Measurements from ENCODE around the gene IQGAP1.

DNA sequence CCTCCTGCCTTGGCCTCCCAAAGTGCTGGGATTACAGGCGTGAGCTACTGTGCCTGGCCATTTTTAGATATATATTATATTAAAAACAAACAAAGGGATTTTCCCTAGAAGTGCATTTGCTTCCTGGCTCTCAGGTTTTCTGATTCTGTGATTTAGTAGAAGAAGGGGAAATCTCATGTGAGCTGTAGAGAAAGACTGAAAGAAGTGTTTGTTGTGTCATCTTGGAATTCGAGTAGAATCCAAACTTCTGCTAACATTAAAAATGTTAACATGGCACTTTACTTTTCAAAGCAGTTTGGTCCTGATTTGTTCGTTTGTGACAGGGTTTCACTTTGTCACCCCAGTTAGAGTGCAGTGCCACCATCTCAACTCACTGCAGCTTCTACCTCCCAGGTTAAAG is 34.9 kb downstream of the IQGAP1 start:
- TF ChIP-seq, protein P1, sequence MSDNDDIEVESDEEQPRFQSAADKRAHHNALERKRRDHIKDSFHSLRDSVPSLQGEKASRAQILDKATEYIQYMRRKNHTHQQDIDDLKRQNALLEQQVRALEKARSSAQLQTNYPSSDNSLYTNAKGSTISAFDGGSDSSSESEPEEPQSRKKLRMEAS (CRISPR knock-in tag; IDR thresholded peaks at IDR 0.05), result no peak
- TF ChIP-seq ZBTB21 (CRISPR knock-in tag; IDR thresholded peaks at IDR 0.05; ENCODE audit: borderline replicate concordance), result no peak
- TF ChIP-seq, protein P2, sequence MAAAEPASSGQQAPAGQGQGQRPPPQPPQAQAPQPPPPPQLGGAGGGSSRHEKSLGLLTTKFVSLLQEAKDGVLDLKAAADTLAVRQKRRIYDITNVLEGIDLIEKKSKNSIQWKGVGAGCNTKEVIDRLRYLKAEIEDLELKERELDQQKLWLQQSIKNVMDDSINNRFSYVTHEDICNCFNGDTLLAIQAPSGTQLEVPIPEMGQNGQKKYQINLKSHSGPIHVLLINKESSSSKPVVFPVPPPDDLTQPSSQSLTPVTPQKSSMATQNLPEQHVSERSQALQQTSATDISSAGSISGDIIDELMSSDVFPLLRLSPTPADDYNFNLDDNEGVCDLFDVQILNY (CRISPR knock-in tag; IDR thresholded peaks at IDR 0.05), result no peak
- TF ChIP-seq, protein P3, sequence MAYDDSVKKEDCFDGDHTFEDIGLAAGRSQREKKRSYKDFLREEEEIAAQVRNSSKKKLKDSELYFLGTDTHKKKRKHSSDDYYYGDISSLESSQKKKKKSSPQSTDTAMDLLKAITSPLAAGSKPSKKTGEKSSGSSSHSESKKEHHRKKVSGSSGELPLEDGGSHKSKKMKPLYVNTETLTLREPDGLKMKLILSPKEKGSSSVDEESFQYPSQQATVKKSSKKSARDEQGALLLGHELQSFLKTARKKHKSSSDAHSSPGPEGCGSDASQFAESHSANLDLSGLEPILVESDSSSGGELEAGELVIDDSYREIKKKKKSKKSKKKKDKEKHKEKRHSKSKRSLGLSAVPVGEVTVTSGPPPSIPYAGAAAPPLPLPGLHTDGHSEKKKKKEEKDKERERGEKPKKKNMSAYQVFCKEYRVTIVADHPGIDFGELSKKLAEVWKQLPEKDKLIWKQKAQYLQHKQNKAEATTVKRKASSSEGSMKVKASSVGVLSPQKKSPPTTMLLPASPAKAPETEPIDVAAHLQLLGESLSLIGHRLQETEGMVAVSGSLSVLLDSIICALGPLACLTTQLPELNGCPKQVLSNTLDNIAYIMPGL (CRISPR knock-in tag; IDR thresholded peaks at IDR 0.05), result no peak
- TF ChIP-seq NFYB (CRISPR knock-in tag; conservative IDR thresholded peaks at IDR 0.05; ENCODE audit: low read depth), result no peak
- TF ChIP-seq, protein P4, sequence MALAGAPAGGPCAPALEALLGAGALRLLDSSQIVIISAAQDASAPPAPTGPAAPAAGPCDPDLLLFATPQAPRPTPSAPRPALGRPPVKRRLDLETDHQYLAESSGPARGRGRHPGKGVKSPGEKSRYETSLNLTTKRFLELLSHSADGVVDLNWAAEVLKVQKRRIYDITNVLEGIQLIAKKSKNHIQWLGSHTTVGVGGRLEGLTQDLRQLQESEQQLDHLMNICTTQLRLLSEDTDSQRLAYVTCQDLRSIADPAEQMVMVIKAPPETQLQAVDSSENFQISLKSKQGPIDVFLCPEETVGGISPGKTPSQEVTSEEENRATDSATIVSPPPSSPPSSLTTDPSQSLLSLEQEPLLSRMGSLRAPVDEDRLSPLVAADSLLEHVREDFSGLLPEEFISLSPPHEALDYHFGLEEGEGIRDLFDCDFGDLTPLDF (CRISPR knock-in tag; IDR thresholded peaks at IDR 0.05), result no peak
- no peak for TF ChIP-seq CREB1 (CRISPR knock-in tag; IDR thresholded peaks at IDR 0.05)
- TF ChIP-seq, protein P5, sequence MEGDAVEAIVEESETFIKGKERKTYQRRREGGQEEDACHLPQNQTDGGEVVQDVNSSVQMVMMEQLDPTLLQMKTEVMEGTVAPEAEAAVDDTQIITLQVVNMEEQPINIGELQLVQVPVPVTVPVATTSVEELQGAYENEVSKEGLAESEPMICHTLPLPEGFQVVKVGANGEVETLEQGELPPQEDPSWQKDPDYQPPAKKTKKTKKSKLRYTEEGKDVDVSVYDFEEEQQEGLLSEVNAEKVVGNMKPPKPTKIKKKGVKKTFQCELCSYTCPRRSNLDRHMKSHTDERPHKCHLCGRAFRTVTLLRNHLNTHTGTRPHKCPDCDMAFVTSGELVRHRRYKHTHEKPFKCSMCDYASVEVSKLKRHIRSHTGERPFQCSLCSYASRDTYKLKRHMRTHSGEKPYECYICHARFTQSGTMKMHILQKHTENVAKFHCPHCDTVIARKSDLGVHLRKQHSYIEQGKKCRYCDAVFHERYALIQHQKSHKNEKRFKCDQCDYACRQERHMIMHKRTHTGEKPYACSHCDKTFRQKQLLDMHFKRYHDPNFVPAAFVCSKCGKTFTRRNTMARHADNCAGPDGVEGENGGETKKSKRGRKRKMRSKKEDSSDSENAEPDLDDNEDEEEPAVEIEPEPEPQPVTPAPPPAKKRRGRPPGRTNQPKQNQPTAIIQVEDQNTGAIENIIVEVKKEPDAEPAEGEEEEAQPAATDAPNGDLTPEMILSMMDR (IDR thresholded peaks at IDR 0.05), result no peak
- TF ChIP-seq, protein P6, sequence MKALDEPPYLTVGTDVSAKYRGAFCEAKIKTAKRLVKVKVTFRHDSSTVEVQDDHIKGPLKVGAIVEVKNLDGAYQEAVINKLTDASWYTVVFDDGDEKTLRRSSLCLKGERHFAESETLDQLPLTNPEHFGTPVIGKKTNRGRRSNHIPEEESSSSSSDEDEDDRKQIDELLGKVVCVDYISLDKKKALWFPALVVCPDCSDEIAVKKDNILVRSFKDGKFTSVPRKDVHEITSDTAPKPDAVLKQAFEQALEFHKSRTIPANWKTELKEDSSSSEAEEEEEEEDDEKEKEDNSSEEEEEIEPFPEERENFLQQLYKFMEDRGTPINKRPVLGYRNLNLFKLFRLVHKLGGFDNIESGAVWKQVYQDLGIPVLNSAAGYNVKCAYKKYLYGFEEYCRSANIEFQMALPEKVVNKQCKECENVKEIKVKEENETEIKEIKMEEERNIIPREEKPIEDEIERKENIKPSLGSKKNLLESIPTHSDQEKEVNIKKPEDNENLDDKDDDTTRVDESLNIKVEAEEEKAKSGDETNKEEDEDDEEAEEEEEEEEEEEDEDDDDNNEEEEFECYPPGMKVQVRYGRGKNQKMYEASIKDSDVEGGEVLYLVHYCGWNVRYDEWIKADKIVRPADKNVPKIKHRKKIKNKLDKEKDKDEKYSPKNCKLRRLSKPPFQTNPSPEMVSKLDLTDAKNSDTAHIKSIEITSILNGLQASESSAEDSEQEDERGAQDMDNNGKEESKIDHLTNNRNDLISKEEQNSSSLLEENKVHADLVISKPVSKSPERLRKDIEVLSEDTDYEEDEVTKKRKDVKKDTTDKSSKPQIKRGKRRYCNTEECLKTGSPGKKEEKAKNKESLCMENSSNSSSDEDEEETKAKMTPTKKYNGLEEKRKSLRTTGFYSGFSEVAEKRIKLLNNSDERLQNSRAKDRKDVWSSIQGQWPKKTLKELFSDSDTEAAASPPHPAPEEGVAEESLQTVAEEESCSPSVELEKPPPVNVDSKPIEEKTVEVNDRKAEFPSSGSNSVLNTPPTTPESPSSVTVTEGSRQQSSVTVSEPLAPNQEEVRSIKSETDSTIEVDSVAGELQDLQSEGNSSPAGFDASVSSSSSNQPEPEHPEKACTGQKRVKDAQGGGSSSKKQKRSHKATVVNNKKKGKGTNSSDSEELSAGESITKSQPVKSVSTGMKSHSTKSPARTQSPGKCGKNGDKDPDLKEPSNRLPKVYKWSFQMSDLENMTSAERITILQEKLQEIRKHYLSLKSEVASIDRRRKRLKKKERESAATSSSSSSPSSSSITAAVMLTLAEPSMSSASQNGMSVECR (CRISPR knock-in tag; IDR thresholded peaks at IDR 0.05; ENCODE audit: borderline replicate concordance), result no peak
- TF ChIP-seq JUN (CRISPR knock-in tag; IDR thresholded peaks at IDR 0.05), result no peak
- TF ChIP-seq, protein P7, sequence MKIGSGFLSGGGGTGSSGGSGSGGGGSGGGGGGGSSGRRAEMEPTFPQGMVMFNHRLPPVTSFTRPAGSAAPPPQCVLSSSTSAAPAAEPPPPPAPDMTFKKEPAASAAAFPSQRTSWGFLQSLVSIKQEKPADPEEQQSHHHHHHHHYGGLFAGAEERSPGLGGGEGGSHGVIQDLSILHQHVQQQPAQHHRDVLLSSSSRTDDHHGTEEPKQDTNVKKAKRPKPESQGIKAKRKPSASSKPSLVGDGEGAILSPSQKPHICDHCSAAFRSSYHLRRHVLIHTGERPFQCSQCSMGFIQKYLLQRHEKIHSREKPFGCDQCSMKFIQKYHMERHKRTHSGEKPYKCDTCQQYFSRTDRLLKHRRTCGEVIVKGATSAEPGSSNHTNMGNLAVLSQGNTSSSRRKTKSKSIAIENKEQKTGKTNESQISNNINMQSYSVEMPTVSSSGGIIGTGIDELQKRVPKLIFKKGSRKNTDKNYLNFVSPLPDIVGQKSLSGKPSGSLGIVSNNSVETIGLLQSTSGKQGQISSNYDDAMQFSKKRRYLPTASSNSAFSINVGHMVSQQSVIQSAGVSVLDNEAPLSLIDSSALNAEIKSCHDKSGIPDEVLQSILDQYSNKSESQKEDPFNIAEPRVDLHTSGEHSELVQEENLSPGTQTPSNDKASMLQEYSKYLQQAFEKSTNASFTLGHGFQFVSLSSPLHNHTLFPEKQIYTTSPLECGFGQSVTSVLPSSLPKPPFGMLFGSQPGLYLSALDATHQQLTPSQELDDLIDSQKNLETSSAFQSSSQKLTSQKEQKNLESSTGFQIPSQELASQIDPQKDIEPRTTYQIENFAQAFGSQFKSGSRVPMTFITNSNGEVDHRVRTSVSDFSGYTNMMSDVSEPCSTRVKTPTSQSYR (CRISPR knock-in tag; IDR thresholded peaks at IDR 0.05), result no peak
- no peak for TF ChIP-seq OVOL2 (CRISPR knock-in tag; IDR thresholded peaks at IDR 0.05; ENCODE audit: borderline replicate concordance)

Measured in WTC11 (cell line).